Fibroblast of mammary gland (primary cell): ENCODE results near the gene MYL11.
A peak's percentile ranks its signal among the peaks of the same experiment; 100 is the strongest.

Experiments
- DNase-seq: peaks from one replicate; pipeline ENCODE4 v3.0.0-alpha.2; 2010; ENCODE audit warnings: low read depth
- H3K4me3 ChIP-seq: 2 replicates; pipeline ENCODE4 v1.5.1; 2011; ENCODE audit warnings: low read depth, mild to moderate bottlenecking, low read length, moderate library complexity; ENCODE audit not compliant: control insufficient read depth
- CTCF ChIP-seq: conservative IDR thresholded peaks from 2 replicates; pipeline ENCODE4 v1.5.1; 2011; ENCODE audit warnings: low read depth, low read length, inconsistent platforms; ENCODE audit not compliant: control insufficient read depth, insufficient read depth

Gene MYL11

DNA sequence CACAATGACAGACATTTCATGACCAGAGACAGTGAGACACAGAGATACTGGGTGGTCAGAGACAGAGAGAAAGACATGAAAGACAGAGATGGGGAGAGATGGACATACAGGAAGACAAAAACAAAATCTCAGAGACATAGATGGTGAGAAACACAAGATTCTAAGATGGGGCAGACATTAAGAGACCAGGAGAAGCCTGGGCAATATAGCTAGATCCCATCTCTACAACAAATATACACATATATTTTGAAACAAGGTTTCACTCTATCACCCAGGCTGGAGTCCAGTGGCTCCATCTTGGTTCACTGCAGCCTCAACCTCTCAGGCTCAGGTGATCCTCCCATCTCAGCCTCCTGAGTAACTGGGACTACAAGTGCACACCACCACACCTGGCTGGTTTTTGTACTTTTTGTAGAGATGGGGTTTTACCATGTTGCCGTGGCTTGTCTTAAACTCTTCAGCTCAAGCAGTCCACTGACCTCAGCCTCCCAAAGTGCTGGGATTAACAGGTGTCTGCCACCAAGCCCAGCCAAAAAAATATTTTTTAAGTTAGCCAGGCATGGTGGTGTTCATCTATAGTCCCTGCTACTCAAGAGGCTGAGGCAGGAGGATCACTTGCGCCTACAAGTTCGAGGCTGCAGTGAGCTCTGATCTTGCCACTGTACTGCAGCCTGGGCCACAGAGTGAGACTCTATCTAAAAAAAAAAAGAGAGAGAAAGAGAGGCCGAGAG lies 5.6 kb downstream of the MYL11 start:
- no peak overlapping the region for H3K4me3 ChIP-seq
- no peak for DNase-seq
- no peak for TF ChIP-seq CTCF

GRCh38 chr16:30380803-30381208 lies 6.2 kb downstream of the MYL11 start:
- TF ChIP-seq CTCF: no peak
- no peak overlapping the region for H3K4me3 ChIP-seq
- DNase-seq: no peak

DNA sequence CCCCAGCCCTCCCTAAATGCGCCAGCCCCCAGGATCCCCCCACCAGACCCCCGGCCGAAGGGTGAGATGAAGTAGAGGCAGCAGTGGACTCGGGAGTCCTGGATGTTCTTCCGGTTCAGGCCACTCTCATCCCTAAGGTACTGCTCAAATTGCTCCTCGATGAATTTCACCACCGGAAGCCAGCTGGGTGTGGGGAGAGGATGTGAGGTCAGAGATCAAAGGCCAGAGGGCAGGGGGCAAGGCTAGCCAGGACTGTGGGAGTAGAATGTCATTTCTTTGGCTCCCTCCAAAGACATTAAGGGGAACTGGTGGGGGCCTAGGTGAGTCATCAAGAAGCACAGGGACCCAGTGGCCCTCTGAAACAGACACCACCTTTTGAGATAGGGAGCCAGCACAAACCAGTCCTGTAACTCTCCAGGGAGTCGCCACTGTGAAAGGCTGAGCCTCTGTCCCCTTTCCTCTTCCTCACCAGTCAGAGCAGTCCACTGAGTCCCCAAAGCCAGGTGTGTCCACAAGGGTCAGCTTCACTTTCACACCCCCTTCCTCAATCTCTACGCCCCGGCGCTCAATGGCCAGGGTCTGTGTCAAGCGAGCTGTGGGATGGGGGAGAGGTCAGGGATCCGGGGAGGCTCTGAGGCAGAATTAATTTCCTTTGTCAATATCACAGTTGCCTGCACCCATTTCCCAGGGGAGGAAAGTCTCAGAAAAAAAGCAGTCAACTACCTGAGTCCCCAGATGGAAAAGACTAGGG lies 6.9 kb downstream of the MYL11 start:
- no peak for DNase-seq
- no peak overlapping the region for H3K4me3 ChIP-seq
- no peak for TF ChIP-seq CTCF

DNA sequence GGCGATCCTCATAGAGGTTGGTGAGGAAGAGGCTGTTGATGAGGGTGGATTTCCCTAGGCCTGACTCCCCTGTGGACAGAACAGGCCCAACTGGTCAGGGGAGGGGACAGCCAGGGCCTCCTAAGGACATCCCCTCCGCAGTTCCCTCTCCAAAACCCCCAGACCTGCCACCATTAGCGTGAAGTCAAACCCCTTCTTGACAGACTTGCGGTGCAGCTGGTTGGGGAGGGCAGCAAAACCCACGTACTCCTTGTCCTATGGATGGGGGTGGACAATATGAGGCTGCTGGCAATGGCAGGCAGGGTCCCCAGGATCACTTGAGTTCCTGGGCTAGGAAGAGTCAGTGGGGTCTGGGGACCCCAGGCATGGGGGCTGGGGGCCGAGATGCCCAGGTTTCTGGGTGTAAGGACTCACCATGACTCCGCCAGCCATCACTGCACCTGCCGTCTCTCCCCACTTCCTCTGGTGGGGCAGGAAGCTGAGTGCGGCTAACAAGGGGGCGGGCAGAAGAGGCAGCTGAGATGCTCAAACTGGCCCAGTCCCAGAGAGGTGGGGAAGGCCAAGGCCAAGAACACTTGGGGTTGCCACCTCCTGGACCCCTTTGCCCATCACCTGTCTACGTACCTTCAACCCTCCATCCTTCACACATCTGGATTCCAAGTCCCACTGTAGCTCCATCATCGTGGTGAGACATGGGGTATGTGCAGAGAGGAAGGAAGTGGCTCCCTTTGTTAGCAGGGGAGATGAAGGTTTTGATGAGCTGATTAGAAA lies 7.7 kb downstream of the MYL11 start, which contains the start of gene SEPTIN1:
Gene SEPTIN1 (minus strand): TSS at position 451 of the 771 bp plus-strand sequence. CDS start 19 bp downstream, at position 432.
- H3K4me3 ChIP-seq: no peak within 1 kb of the TSS
- no peak for TF ChIP-seq CTCF
- DNase-seq: no peak

- no peak overlapping the region for H3K4me3 ChIP-seq
- no peak for TF ChIP-seq CTCF
- DNase-seq: no peak
These were observed 8.9 kb downstream of the MYL11 start for GRCh38 chr16:30383521-30383920.

- no peak for TF ChIP-seq CTCF
- peak overlapping the region; percentile 69 for H3K4me3 ChIP-seq
- DNase-seq: no peak
These were observed 20.1 kb downstream of the MYL11 start for GRCh38 chr16:30394592-30395154.
